Activated CD4-positive, CD25-positive, alpha-beta regulatory T cell treated with anti-CD3 and anti-CD28 coated beads, Interleukin-2, amount 50 U/mL, for 72 hours (primary cell): ENCODE data around the gene LCP1.

Source experiments
- DNase-seq: peaks from one replicate; pipeline ENCODE4 v3.0.0; 2021

Gene LCP1

GRCh38 chr13:46097663-46098062, 84.3 kb downstream of the LCP1 start:
- DNase-seq = no peak

GRCh38 chr13:46097015-46097414, 85.0 kb downstream of the LCP1 start:
- DNase-seq = no peak

- DNase-seq = no peak
Measured at GRCh38 chr13:46094478-46094877, 87.5 kb downstream of the LCP1 start.

DNA sequence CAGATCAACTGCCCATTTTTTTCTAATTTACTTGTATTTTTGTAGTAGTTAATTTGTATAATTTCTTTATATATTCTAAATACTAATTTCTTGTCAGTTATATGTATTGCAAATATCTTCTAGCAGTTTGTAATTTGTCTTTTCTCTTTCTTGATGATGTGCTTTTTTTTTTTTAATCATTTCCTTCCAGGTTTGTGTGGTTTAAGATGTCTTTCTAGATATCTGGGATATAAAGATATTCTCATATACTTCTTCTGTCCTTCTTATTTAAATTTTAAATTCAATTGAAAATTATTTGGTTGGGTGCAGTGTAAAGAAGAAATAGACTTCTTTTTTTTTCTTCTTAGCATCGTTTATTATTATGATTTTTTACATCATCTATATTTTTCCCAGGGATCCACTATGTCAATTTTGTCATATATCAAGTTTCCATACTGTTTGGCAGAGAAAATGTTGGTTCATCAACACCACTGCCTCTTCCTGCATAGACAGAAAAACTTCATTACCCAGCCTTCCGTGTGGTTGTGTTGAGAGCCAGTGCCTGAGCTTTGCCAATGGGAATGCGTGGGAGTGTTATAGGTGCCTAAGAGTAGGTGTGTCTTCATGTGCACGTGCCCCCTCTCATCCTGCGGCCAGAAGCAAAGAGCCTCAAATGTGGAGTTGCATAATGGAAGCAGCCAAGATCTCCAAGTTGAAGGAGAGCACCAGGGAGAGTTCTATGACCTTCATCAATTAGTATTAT, 93.0 kb downstream of the LCP1 start:
- DNase-seq = no peak

DNA sequence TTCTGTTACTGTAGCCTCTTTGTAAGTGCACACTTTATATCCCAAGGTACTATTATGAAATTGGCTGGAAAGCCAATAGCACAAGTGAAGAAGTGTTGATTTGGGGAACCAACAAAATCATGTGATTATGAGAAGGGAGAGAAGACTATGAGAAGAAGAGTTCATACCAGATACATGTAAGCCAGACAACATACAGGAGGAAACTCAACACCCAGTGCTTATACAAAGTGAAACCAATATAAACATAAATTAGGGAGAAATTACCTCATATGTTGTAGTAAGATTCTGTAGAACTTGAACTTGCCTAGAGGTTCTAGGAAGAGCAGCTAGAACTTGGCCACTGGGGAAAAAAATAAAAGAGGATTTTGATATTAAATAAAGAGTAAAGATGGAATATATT, 94.5 kb downstream of the LCP1 start:
- DNase-seq = no peak

GRCh38 chr13:46086985-46087384, 95.0 kb downstream of the LCP1 start:
- DNase-seq = no peak

DNA sequence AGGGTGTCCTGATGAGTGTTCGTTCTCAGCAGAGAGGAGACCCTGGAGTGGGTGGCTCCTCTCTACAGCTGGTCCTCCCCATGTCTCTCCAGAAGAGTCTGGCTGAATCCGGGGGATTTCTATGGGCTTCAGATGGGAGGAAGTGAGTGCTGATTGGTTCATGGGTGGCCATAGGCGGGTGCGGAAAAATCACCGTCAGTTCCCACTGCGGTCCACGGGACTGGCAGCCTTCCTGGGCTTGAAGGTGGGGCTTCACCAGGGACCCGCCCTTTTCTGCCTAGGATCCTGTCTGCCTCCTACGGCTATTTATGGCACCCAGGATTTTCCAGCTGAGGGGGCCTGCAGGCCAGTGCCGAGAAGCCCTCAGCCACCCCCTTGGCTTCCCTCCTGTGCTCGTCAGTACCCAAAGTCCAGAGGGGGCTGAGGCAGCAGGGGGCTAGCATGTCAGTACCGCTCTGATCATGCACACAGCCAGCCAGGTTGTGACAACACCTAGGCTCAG, 95.5 kb downstream of the LCP1 start:
- no peak for DNase-seq

- DNase-seq = no peak
Measured at GRCh38 chr13:46085737-46086136, 96.2 kb downstream of the LCP1 start.

DNA sequence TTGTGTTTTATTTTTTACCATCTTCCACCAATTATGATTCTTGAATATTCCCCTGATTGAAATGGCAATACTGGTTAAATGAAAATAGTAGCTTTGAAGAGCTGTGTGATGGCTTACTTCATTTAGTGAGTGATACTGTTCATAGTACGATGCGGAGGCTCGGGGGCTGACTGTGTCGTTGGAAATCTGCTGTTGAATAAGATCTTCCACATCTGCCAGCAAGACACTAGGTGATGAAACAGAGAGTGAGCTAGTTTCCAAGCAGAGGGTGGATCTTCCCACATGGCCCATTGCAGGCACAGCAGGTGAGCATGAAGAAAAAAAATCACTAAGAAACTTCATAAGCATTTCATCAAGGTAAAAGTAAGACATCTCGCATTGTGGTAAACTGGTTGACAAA, 99.7 kb downstream of the LCP1 start:
- DNase-seq = no peak

DNA sequence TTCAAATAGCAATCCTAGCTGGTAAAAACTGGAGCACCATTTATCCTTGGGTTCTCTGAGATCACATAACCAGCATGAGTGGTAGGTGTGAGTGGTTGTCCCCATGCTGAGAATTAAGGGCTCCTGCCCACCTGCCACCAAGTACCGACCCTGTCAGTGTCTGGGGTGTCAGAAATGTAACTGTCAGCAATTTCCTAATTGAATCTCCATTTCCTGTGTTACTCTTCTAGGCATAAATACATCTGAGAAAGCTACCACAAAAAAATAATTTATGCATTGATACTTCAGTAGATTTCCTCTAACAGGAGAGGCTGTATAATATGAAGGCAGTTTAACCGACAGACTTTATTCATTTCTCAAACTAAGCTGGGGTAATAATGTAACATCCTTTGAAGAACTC, 102.2 kb downstream of the LCP1 start:
- DNase-seq = no peak

GRCh38 chr13:46077265-46077664, 104.7 kb downstream of the LCP1 start:
- DNase-seq = no peak

GRCh38 chr13:46076827-46077226, 105.2 kb downstream of the LCP1 start:
- no peak for DNase-seq
